GM21360 (cell line): ENCODE measurements around the gene RNF8.
"Not testable (repeated sequence)": the region's sequence is repeated elsewhere in the genome, so short reads cannot be mapped to it uniquely, and the experiment has no call there.

Source experiments
- ATAC-seq: cut with Tn5 transposase; IDR thresholded peaks from one replicate; pipeline ENCODE4 v1.9.1; 2021; ENCODE audit warnings: mild to moderate bottlenecking, moderate library complexity; ENCODE audit not compliant: unreplicated experiment

RNF8 gene

DNA sequence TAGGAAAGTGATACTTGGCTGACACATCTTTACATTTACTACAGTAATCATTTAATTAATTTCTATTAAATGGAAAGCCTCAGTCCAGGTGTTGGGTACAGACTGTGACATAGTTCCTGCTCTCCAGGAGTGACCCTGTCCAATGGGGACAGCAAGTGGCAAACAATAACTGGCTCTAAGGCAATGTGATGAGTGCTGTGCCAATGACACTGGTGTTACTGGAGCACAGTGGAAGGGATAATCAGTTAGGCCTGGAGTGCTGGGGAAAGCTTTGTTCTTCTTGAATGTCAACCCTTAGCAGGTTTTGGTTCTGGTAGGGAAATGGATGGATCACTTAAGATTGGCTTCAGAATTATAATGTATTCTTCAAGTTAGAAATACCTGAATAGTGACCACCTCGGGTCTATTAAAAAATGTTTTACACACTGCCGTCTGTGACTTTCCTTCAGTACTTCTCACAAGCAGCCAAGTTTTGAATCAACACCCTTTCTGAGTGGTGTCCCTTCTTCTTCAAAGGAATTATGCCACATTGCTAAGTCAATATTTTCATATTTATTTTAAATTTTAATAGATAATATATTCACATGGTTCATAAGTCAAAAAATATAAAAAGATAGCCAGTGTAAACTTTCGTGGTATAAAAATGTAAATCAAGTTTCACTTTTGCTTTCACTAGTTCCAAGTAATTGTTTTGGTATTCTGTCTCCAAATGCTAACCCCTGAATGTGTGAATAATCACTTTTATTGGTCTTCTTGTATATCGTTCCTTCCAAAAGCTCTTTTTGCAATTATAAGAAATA, 88.8 kb downstream of the RNF8 start:
- ATAC-seq, result no peak

DNA sequence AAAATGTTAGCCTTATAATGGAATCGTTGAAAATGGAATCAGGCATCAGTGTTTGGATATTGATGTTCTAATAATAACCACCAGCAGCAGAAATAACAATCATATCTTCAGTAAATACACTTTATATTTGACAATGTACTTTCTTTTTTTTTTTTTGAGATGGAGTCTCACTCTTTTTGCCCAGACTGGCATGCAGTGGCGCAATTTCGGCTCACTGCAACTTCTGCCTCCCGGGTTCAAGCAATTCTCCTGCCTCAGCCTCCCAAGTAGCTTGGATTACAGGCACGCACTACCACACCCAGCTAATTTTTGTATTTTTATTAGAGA, 89.4 kb downstream of the RNF8 start:
- not testable (repeated sequence) for ATAC-seq
